Bronchial epithelial cell (primary cell): ENCODE results near the gene KIAA1549. TPM values are rescaled to one million over a fixed set of nuclear protein-coding genes. Genes with fewer than 3 reads are reported as not detected.

ENCODE experiments used
- DNase-seq: peaks from one replicate; pipeline ENCODE4 v3.0.0-alpha.2; 2010; ENCODE audit warnings: low read depth
- FAIRE-seq: peaks from 2 replicates; lab custom pipeline; 2011; peaks lifted over from hg19 to GRCh38; lab: Jason Lieb, UNC
- H3K27me3 ChIP-seq: 2 replicates; pipeline ENCODE4 v1.5.1; 2011; ENCODE audit warnings: low read length; ENCODE audit not compliant: control insufficient read depth, insufficient read depth
- H3K36me3 ChIP-seq: 2 replicates; pipeline ENCODE4 v1.5.1; 2011; ENCODE audit warnings: low read length; ENCODE audit not compliant: control insufficient read depth, insufficient read depth
- H3K4me3 ChIP-seq: 2 replicates; pipeline ENCODE4 v1.5.1; 2011; ENCODE audit warnings: mild to moderate bottlenecking, low read depth, low read length, control low read depth
- total RNA-seq: library from RNA; depleted of rRNA; stranded (reverse); fragments of >200 nt; gene quantifications from 2 replicates; pipeline ENCODE4 v1.2.1, GENCODE V29; 2014
- TF ChIP-seq, protein P1 (sequence below): IDR thresholded peaks from 2 replicates; pipeline ENCODE4 v1.5.1; 2011; ENCODE audit warnings: mild to moderate bottlenecking, moderate library complexity, low read length, control low read depth, inconsistent platforms; ENCODE audit not compliant: insufficient read depth, severe bottlenecking

The KIAA1549 gene
- total RNA-seq, 1 donor from 2014 or later = 0.26 TPM

DNA sequence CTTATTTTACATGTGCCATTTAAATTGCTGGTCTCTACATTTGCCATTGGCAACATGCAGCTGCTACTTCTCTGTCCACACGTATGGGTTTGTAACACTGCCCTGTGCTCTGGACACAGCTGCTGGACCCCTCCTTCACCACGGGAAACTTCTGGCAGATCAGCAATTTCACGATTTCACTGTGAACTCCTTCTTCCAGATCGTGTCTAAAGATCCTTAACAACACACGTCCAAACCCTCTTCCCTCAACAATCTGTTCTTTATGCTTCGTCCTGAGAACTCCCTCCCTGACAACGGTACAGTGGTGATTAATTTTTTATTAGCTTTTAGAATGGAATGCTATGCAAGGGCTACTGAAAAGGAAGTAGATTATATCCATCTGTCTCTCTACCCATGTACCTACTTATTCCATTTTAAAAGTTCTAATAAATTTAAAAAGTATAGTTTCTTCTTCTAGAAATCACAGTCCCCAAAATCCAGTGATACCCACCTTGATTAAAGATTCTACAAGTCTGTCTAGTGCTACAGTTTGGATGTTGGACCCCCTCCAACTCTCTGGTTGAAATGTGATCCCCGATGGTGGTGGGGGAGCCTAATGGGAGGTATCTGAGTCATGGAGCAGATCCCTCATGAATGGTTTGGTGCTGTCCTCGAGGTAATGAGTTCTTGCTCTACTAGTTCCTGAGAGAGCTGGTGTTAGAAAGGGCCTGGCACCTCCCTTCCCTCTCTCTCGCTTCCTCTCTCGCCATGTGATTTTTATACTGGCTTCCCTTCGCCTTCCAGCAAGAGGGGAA lies 81.0 kb downstream of the KIAA1549 start:
- no peak for DNase-seq
- no peaks in the 10 kb centered on the region for H3K27me3 ChIP-seq
- TF ChIP-seq, protein P1, sequence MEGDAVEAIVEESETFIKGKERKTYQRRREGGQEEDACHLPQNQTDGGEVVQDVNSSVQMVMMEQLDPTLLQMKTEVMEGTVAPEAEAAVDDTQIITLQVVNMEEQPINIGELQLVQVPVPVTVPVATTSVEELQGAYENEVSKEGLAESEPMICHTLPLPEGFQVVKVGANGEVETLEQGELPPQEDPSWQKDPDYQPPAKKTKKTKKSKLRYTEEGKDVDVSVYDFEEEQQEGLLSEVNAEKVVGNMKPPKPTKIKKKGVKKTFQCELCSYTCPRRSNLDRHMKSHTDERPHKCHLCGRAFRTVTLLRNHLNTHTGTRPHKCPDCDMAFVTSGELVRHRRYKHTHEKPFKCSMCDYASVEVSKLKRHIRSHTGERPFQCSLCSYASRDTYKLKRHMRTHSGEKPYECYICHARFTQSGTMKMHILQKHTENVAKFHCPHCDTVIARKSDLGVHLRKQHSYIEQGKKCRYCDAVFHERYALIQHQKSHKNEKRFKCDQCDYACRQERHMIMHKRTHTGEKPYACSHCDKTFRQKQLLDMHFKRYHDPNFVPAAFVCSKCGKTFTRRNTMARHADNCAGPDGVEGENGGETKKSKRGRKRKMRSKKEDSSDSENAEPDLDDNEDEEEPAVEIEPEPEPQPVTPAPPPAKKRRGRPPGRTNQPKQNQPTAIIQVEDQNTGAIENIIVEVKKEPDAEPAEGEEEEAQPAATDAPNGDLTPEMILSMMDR = no peak
- H3K4me3 ChIP-seq = no peak overlapping the region
- H3K36me3 ChIP-seq = no peaks in the 10 kb centered on the region
- no peak for FAIRE-seq

DNA sequence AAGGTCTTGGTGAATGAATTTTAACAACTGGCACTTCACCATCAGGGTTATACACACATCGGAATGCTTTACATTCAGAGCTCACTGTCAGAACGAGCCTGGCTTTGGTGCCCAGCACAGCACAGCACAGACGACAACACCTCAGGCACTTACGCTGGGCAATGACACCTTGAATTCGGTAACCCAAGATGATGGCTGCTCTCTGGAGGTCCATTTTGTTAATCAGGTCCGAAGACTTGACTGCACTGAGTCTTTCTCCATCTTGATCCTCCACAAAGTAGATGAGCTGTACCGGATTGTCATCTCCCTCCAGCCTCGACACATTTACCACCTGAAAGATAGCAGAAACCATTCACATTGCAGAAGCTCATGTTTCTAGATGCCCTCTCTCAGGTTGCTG lies 82.4 kb downstream of the KIAA1549 start:
- no peak for FAIRE-seq
- Histone ChIP-seq H3K27me3 (no peaks in the 10 kb centered on the region), H3K4me3 (no peak overlapping the region), H3K36me3 (no peaks in the 10 kb centered on the region)
- TF ChIP-seq, protein P1 = no peak
- no peak for DNase-seq

DNA sequence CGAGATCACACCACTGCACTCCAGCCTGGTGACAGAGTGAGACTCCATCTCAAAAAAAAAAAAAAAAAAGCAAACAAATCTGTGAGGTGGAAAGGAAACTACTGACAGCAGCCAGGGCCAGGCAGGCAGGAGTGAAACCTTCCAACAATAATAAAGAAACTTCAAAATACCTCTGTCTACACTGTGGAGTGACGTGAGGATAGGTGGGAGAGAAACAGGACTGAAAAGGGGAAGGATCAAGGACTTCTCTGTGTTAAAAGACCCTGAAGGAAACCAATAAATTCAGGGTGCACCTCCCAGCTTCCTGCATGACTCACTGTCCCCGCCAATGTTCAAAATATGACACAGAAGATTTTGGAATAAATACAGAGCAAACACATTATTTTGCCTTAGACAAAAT lies 82.9 kb downstream of the KIAA1549 start:
- FAIRE-seq (no peak), DNase-seq (no peak)
- no peaks in the 10 kb centered on the region for H3K36me3 ChIP-seq
- no peak overlapping the region for H3K4me3 ChIP-seq
- H3K27me3 ChIP-seq = no peaks in the 10 kb centered on the region
- TF ChIP-seq, protein P1 = no peak

DNA sequence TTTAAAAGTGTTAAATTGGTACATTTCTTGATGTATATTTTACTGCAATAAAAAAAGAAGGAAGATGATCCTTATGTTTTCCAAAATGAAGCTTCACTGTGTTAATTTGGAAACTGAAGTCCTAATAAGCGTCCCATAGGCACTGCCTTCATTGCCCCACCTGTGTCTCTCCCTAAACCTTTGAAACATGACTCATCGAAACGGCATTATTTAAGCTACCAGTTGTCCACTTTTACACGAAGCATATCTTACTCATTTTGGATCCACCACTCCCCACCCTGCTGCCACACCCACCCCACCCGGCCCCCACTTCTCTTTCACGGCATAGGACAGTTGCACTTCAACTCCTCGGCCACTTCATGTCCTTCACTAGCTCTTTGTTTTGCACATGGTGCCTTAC lies 85.5 kb downstream of the KIAA1549 start:
- FAIRE-seq = no peak
- no peaks in the 10 kb centered on the region for H3K36me3 ChIP-seq
- no peak overlapping the region for H3K4me3 ChIP-seq
- DNase-seq = no peak
- TF ChIP-seq, protein P1 = no peak
- no peaks in the 10 kb centered on the region for H3K27me3 ChIP-seq

DNA sequence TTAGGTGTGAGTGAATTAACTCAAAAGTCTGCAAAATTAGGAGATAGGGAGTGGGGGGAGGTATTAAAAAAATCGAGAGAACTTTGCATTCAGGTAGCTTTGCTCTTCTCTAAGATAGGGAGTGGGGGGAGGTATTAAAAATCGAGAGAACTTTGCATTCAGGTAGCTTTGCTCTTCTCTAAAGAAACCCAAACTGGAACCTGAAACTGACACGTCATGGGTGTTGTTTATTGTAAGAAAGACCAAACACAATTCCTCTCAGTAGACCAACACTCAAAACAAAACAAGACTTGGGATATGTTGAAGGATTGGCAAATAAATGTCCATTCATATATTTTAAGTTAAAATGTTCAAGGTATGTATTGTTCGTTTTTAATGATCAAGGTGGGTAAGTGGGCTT lies 87.9 kb downstream of the KIAA1549 start:
- DNase-seq = no peak
- TF ChIP-seq, protein P1 = no peak
- Histone ChIP-seq H3K36me3 (no peaks in the 10 kb centered on the region), H3K27me3 (no peaks in the 10 kb centered on the region), H3K4me3 (no peak overlapping the region)
- no peak for FAIRE-seq

DNA sequence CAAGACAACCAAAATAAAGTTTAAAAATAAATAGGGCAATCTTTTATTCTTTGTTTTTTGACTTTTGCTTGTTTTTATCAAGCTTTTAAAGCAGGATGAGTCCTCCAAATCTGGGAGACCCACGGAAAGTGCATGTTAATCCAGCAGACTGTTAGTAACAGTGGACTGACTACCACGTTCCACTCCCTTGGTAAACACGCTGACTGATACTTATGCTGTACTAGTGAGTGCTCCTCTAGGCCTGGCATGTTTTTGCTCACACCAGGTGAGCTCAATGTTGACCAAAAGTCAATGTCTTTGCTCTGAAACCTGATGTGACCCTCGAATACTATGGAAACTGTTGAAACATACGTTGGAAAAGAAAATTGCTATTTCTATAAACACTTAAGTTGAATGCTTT lies 88.4 kb downstream of the KIAA1549 start:
- DNase-seq = peak; percentile 44
- Histone ChIP-seq H3K4me3 (no peak overlapping the region), H3K36me3 (no peaks in the 10 kb centered on the region), H3K27me3 (no peaks in the 10 kb centered on the region)
- TF ChIP-seq, protein P1 = no peak
- no peak for FAIRE-seq
